ENCODE data around the gene WNK2.

The WNK2 gene

GRCh38 chr9:93280661-93281259 lies 96.8 kb downstream of the WNK2 start:
- no peak for DNase-seq
- TF ChIP-seq GATA1 (IDR thresholded peaks at IDR 0.05; ENCODE audit: low read depth, low read length) = no peak
- TF ChIP-seq POLR2A (IDR thresholded peaks at IDR 0.05; ENCODE audit: low read length) = no peak

GRCh38 chr9:93286252-93287188 lies 102.6 kb downstream of the WNK2 start:
- no peak for TF ChIP-seq POLR2A (IDR thresholded peaks at IDR 0.05; ENCODE audit: low read length)
- no peak for DNase-seq

- DNase-seq = no peak
- no peak for TF ChIP-seq POLR2A (IDR thresholded peaks at IDR 0.05; ENCODE audit: low read length)
- no peak for TF ChIP-seq GATA1 (IDR thresholded peaks at IDR 0.05; ENCODE audit: low read depth, low read length)
Observed at GRCh38 chr9:93287189-93287552, 103.2 kb downstream of the WNK2 start.

- TF ChIP-seq POLR2A (IDR thresholded peaks at IDR 0.05; ENCODE audit: low read length) (no peak), GATA1 (IDR thresholded peaks at IDR 0.05; ENCODE audit: low read depth, low read length) (no peak)
- no peak for DNase-seq
Observed at GRCh38 chr9:93287593-93287992, 103.7 kb downstream of the WNK2 start.

- no peak for DNase-seq
- no peak for TF ChIP-seq GATA1 (IDR thresholded peaks at IDR 0.05; ENCODE audit: low read depth, low read length)
- no peak for TF ChIP-seq POLR2A (IDR thresholded peaks at IDR 0.05; ENCODE audit: low read length)
Observed at GRCh38 chr9:93288341-93288740, 104.4 kb downstream of the WNK2 start.

- no peak for DNase-seq
- TF ChIP-seq GATA1 (IDR thresholded peaks at IDR 0.05; ENCODE audit: low read depth, low read length) = no peak
- TF ChIP-seq POLR2A (IDR thresholded peaks at IDR 0.05; ENCODE audit: low read length) = no peak
Observed at GRCh38 chr9:93288891-93289883, 105.2 kb downstream of the WNK2 start.

GRCh38 chr9:93290495-93291434 lies 106.8 kb downstream of the WNK2 start:
- no peak for DNase-seq
- TF ChIP-seq GATA1 (IDR thresholded peaks at IDR 0.05; ENCODE audit: low read depth, low read length) = no peak
- no peak for TF ChIP-seq POLR2A (IDR thresholded peaks at IDR 0.05; ENCODE audit: low read length)

GRCh38 chr9:93291536-93292287 lies 107.8 kb downstream of the WNK2 start:
- no peak for DNase-seq
- TF ChIP-seq GATA1 (IDR thresholded peaks at IDR 0.05; ENCODE audit: low read depth, low read length) = no peak
- no peak for TF ChIP-seq POLR2A (IDR thresholded peaks at IDR 0.05; ENCODE audit: low read length)

GRCh38 chr9:93292288-93292615 lies 108.3 kb downstream of the WNK2 start:
- no peak for DNase-seq
- TF ChIP-seq POLR2A (IDR thresholded peaks at IDR 0.05; ENCODE audit: low read length) (no peak), GATA1 (IDR thresholded peaks at IDR 0.05; ENCODE audit: low read depth, low read length) (no peak)

GRCh38 chr9:93292664-93293328 lies 108.9 kb downstream of the WNK2 start:
- no peak for DNase-seq
- TF ChIP-seq POLR2A (IDR thresholded peaks at IDR 0.05; ENCODE audit: low read length) = no peak
- no peak for TF ChIP-seq GATA1 (IDR thresholded peaks at IDR 0.05; ENCODE audit: low read depth, low read length)

GRCh38 chr9:93294011-93294410 lies 110.1 kb downstream of the WNK2 start:
- DNase-seq = no peak
- TF ChIP-seq GATA1 (IDR thresholded peaks at IDR 0.05; ENCODE audit: low read depth, low read length) (no peak), POLR2A (IDR thresholded peaks at IDR 0.05; ENCODE audit: low read length) (no peak)

GRCh38 chr9:93295031-93295430 lies 111.1 kb downstream of the WNK2 start:
- no peak for DNase-seq
- no peak for TF ChIP-seq GATA1 (IDR thresholded peaks at IDR 0.05; ENCODE audit: low read depth, low read length)
- TF ChIP-seq POLR2A (IDR thresholded peaks at IDR 0.05; ENCODE audit: low read length) = no peak
